Measurements from ENCODE around the gene ACBD6.

ACBD6 gene

GRCh38 chr1:180384286-180385005 lies 117.9 kb downstream of the ACBD6 start:
- Histone ChIP-seq H3K36me3 (ENCODE audit: control insufficient read depth in 5 of 5, insufficient read depth in 5 of 5, low read length in 5 of 5) (peaks cover 0 to 4% (median 0%) of the 10 kb centered on the region in 5 donors), H3K9me3 (ENCODE audit: control insufficient read depth in 5 of 5, low read length in 5 of 5) (peaks cover 19 to 41% (median 29%) of the 10 kb centered on the region in 5 donors), H3K9ac (ENCODE audit: low read length in 5 of 5) (no peak overlapping the region), H3K27me3 (ENCODE audit: control insufficient read depth in 5 of 5, insufficient read depth in 4 of 5, low read length in 5 of 5) (no peaks in the 10 kb centered on the region), H3K27ac (ENCODE audit: low read depth, low read length) (no peak overlapping the region), H3K4me1 (ENCODE audit: control insufficient read depth in 5 of 5, insufficient read depth in 5 of 5, low read length in 5 of 5) (no peaks in the 10 kb centered on the region), H3K4me3 (ENCODE audit: low read depth in 1 of 5, low read length in 5 of 5) (peak overlapping the region in 1 of 5 donors; percentile 7)

GRCh38 chr1:180382326-180383115 lies 119.9 kb downstream of the ACBD6 start:
- H3K27ac ChIP-seq (ENCODE audit: low read depth, low read length) = no peak overlapping the region
- H3K27me3 ChIP-seq (ENCODE audit: control insufficient read depth in 5 of 5, insufficient read depth in 4 of 5, low read length in 5 of 5) = no peaks in the 10 kb centered on the region
- H3K9ac ChIP-seq (ENCODE audit: low read length in 5 of 5) = no peak overlapping the region
- H3K9me3 ChIP-seq (ENCODE audit: control insufficient read depth in 5 of 5, low read length in 5 of 5) = peaks cover 19 to 51% (median 37%) of the 10 kb centered on the region in 5 donors
- H3K4me1 ChIP-seq (ENCODE audit: control insufficient read depth in 5 of 5, insufficient read depth in 5 of 5, low read length in 5 of 5) = no peaks in the 10 kb centered on the region
- H3K4me3 ChIP-seq (ENCODE audit: low read depth in 1 of 5, low read length in 5 of 5) = no peak overlapping the region
- H3K36me3 ChIP-seq (ENCODE audit: control insufficient read depth in 5 of 5, insufficient read depth in 5 of 5, low read length in 5 of 5) = peaks cover 0 to 4% (median 0%) of the 10 kb centered on the region in 5 donors

GRCh38 chr1:180381184-180381580 lies 121.2 kb downstream of the ACBD6 start:
- H3K36me3 ChIP-seq (ENCODE audit: control insufficient read depth in 5 of 5, insufficient read depth in 5 of 5, low read length in 5 of 5) = peaks cover 0 to 2% (median 0%) of the 10 kb centered on the region in 5 donors
- peaks cover 19 to 54% (median 37%) of the 10 kb centered on the region in 5 donors for H3K9me3 ChIP-seq (ENCODE audit: control insufficient read depth in 5 of 5, low read length in 5 of 5)
- H3K4me3 ChIP-seq (ENCODE audit: low read depth in 1 of 5, low read length in 5 of 5) = no peak overlapping the region
- H3K27me3 ChIP-seq (ENCODE audit: control insufficient read depth in 5 of 5, insufficient read depth in 4 of 5, low read length in 5 of 5) = no peaks in the 10 kb centered on the region
- no peak overlapping the region for H3K9ac ChIP-seq (ENCODE audit: low read length in 5 of 5)
- H3K4me1 ChIP-seq (ENCODE audit: control insufficient read depth in 5 of 5, insufficient read depth in 5 of 5, low read length in 5 of 5) = no peaks in the 10 kb centered on the region
- H3K27ac ChIP-seq (ENCODE audit: low read depth, low read length) = no peak overlapping the region

GRCh38 chr1:180380259-180381183 lies 121.9 kb downstream of the ACBD6 start:
- Histone ChIP-seq H3K36me3 (ENCODE audit: control insufficient read depth in 5 of 5, insufficient read depth in 5 of 5, low read length in 5 of 5) (peaks cover 0 to 2% (median 0%) of the 10 kb centered on the region in 5 donors), H3K9me3 (ENCODE audit: control insufficient read depth in 5 of 5, low read length in 5 of 5) (peaks cover 19 to 53% (median 32%) of the 10 kb centered on the region in 5 donors), H3K4me1 (ENCODE audit: control insufficient read depth in 5 of 5, insufficient read depth in 5 of 5, low read length in 5 of 5) (no peaks in the 10 kb centered on the region), H3K27me3 (ENCODE audit: control insufficient read depth in 5 of 5, insufficient read depth in 4 of 5, low read length in 5 of 5) (no peaks in the 10 kb centered on the region), H3K27ac (ENCODE audit: low read depth, low read length) (no peak overlapping the region), H3K4me3 (ENCODE audit: low read depth in 1 of 5, low read length in 5 of 5) (peak overlapping the region in 1 of 5 donors; percentile 23), H3K9ac (ENCODE audit: low read length in 5 of 5) (no peak overlapping the region)

GRCh38 chr1:180376800-180377199 lies 125.6 kb downstream of the ACBD6 start:
- Histone ChIP-seq H3K9me3 (ENCODE audit: control insufficient read depth in 5 of 5, low read length in 5 of 5) (peaks cover 10 to 28% (median 20%) of the 10 kb centered on the region in 5 donors), H3K4me3 (ENCODE audit: low read depth in 1 of 5, low read length in 5 of 5) (no peak overlapping the region), H3K27ac (ENCODE audit: low read depth, low read length) (no peak overlapping the region), H3K9ac (ENCODE audit: low read length in 5 of 5) (no peak overlapping the region), H3K4me1 (ENCODE audit: control insufficient read depth in 5 of 5, insufficient read depth in 5 of 5, low read length in 5 of 5) (no peaks in the 10 kb centered on the region), H3K36me3 (ENCODE audit: control insufficient read depth in 5 of 5, insufficient read depth in 5 of 5, low read length in 5 of 5) (peaks cover 0 to 2% (median 0%) of the 10 kb centered on the region in 5 donors), H3K27me3 (ENCODE audit: control insufficient read depth in 5 of 5, insufficient read depth in 4 of 5, low read length in 5 of 5) (no peaks in the 10 kb centered on the region)

- no peaks in the 10 kb centered on the region for H3K4me1 ChIP-seq (ENCODE audit: control insufficient read depth in 5 of 5, insufficient read depth in 5 of 5, low read length in 5 of 5)
- peaks cover 0 to 2% (median 0%) of the 10 kb centered on the region in 5 donors for H3K36me3 ChIP-seq (ENCODE audit: control insufficient read depth in 5 of 5, insufficient read depth in 5 of 5, low read length in 5 of 5)
- H3K9me3 ChIP-seq (ENCODE audit: control insufficient read depth in 5 of 5, low read length in 5 of 5) = peaks cover 10 to 28% (median 20%) of the 10 kb centered on the region in 5 donors
- no peak overlapping the region for H3K9ac ChIP-seq (ENCODE audit: low read length in 5 of 5)
- H3K27ac ChIP-seq (ENCODE audit: low read depth, low read length) = no peak overlapping the region
- H3K27me3 ChIP-seq (ENCODE audit: control insufficient read depth in 5 of 5, insufficient read depth in 4 of 5, low read length in 5 of 5) = no peaks in the 10 kb centered on the region
- H3K4me3 ChIP-seq (ENCODE audit: low read depth in 1 of 5, low read length in 5 of 5) = no peak overlapping the region
Measured at GRCh38 chr1:180376253-180376652, 126.1 kb downstream of the ACBD6 start.

GRCh38 chr1:180372728-180373127 lies 129.6 kb downstream of the ACBD6 start:
- no peaks in the 10 kb centered on the region for H3K27me3 ChIP-seq (ENCODE audit: control insufficient read depth in 5 of 5, insufficient read depth in 4 of 5, low read length in 5 of 5)
- H3K4me1 ChIP-seq (ENCODE audit: control insufficient read depth in 5 of 5, insufficient read depth in 5 of 5, low read length in 5 of 5) = no peaks in the 10 kb centered on the region
- H3K9me3 ChIP-seq (ENCODE audit: control insufficient read depth in 5 of 5, low read length in 5 of 5) = peaks cover 0 to 4% (median 0%) of the 10 kb centered on the region in 5 donors

GRCh38 chr1:180370597-180370996 lies 131.8 kb downstream of the ACBD6 start:
- H3K9me3 ChIP-seq (ENCODE audit: control insufficient read depth in 5 of 5, low read length in 5 of 5) = no peaks in the 10 kb centered on the region
- H3K36me3 ChIP-seq (ENCODE audit: control insufficient read depth in 5 of 5, insufficient read depth in 5 of 5, low read length in 5 of 5) = no peaks in the 10 kb centered on the region
- H3K27ac ChIP-seq (ENCODE audit: low read depth, low read length) = no peak overlapping the region
- H3K27me3 ChIP-seq (ENCODE audit: control insufficient read depth in 5 of 5, insufficient read depth in 4 of 5, low read length in 5 of 5) = no peaks in the 10 kb centered on the region
- no peak overlapping the region for H3K4me3 ChIP-seq (ENCODE audit: low read depth in 1 of 5, low read length in 5 of 5)
- no peak overlapping the region for H3K9ac ChIP-seq (ENCODE audit: low read length in 5 of 5)
- H3K4me1 ChIP-seq (ENCODE audit: control insufficient read depth in 5 of 5, insufficient read depth in 5 of 5, low read length in 5 of 5) = no peaks in the 10 kb centered on the region

More at GRCh38 chr1:180372728-180373127, 129.6 kb downstream of the ACBD6 start:
- H3K27ac ChIP-seq (ENCODE audit: low read depth, low read length) = no peak overlapping the region
- H3K9ac ChIP-seq (ENCODE audit: low read length in 5 of 5) = no peak overlapping the region
- H3K4me3 ChIP-seq (ENCODE audit: low read depth in 1 of 5, low read length in 5 of 5) = no peak overlapping the region
- peaks cover 0 to 2% (median 0%) of the 10 kb centered on the region in 5 donors for H3K36me3 ChIP-seq (ENCODE audit: control insufficient read depth in 5 of 5, insufficient read depth in 5 of 5, low read length in 5 of 5)

- H3K9me3 ChIP-seq (ENCODE audit: control insufficient read depth in 5 of 5, low read length in 5 of 5) = no peaks in the 10 kb centered on the region
- H3K4me1 ChIP-seq (ENCODE audit: control insufficient read depth in 5 of 5, insufficient read depth in 5 of 5, low read length in 5 of 5) = no peaks in the 10 kb centered on the region
- H3K27ac ChIP-seq (ENCODE audit: low read depth, low read length) = no peak overlapping the region
- H3K4me3 ChIP-seq (ENCODE audit: low read depth in 1 of 5, low read length in 5 of 5) = no peak overlapping the region
- H3K9ac ChIP-seq (ENCODE audit: low read length in 5 of 5) = no peak overlapping the region
- H3K27me3 ChIP-seq (ENCODE audit: control insufficient read depth in 5 of 5, insufficient read depth in 4 of 5, low read length in 5 of 5) = no peaks in the 10 kb centered on the region
- H3K36me3 ChIP-seq (ENCODE audit: control insufficient read depth in 5 of 5, insufficient read depth in 5 of 5, low read length in 5 of 5) = no peaks in the 10 kb centered on the region
Measured at GRCh38 chr1:180370188-180370587, 132.2 kb downstream of the ACBD6 start.

Measured in subcutaneous abdominal adipose tissue (tissue), 5 donors.